Loucy (cell line): Measurements from ENCODE around the gene CES5A.
"Not testable (repeated sequence)": the region's sequence is repeated elsewhere in the genome, so short reads cannot be mapped to it uniquely, and the experiment has no call there.

ENCODE experiments used
- H2AFZ ChIP-seq: fragments of 200-600 bp; sonication (generic); 2 replicates; pipeline ENCODE4 v1.6.0; 2016; ENCODE audit warnings: antibody characterized with exemption, mild to moderate bottlenecking, low read length, moderate library complexity
- H3F3A ChIP-seq: fragments of 200-600 bp; 2 replicates; pipeline ENCODE4 v1.6.0; 2016; ENCODE audit warnings: antibody characterized with exemption, low read depth, mild to moderate bottlenecking
- H3K27me3 ChIP-seq: fragments of 200-600 bp; sonication (generic); 2 replicates; pipeline ENCODE4 v1.6.1; 2014; ENCODE audit warnings: low read length, mild to moderate bottlenecking; ENCODE audit not compliant: insufficient read depth, poor library complexity, severe bottlenecking
- H3K36me3 ChIP-seq: fragments of 200-600 bp; sonication (generic); 2 replicates; pipeline ENCODE4 v1.6.1; 2016; ENCODE audit warnings: low read length; ENCODE audit not compliant: insufficient read depth
- H3K4me1 ChIP-seq: fragments of 200-600 bp; sonication (generic); 2 replicates; pipeline ENCODE4 v1.5.1; 2014; ENCODE audit warnings: low read length, mild to moderate bottlenecking; ENCODE audit not compliant: insufficient read depth, poor library complexity, severe bottlenecking
- H3K4me2 ChIP-seq: fragments of 200-600 bp; sonication (generic); 2 replicates; pipeline ENCODE4 v1.6.0; 2014; ENCODE audit warnings: antibody characterized with exemption, low read length, low read depth, mild to moderate bottlenecking; ENCODE audit not compliant: poor library complexity, severe bottlenecking
- H3K4me3 ChIP-seq: fragments of 200-600 bp; sonication (generic); 2 replicates; pipeline ENCODE4 v1.5.1; 2014; ENCODE audit warnings: low read length, mild to moderate bottlenecking, mixed read lengths; ENCODE audit not compliant: poor library complexity, severe bottlenecking
- H3K79me2 ChIP-seq: fragments of 200-600 bp; sonication (generic); 2 replicates; pipeline ENCODE4 v1.6.1; 2014; ENCODE audit warnings: low read length; ENCODE audit not compliant: insufficient read depth
- H3K9ac ChIP-seq: fragments of 200-600 bp; sonication (generic); 2 replicates; pipeline ENCODE4 v1.6.0; 2014; ENCODE audit warnings: mild to moderate bottlenecking, low read depth, low read length, moderate library complexity; ENCODE audit not compliant: poor library complexity, severe bottlenecking
- H3K9me2 ChIP-seq: fragments of 200-600 bp; sonication (generic); replicated peaks from 2 replicates; pipeline ENCODE4 v1.6.1; 2016; ENCODE audit warnings: low read depth, low read length, mixed read lengths
- H3K9me3 ChIP-seq: fragments of 200-600 bp; sonication (generic); 2 replicates; pipeline ENCODE4 v1.6.1; 2014; ENCODE audit warnings: mild to moderate bottlenecking, antibody characterized with exemption, low read length, low read depth; ENCODE audit not compliant: insufficient read depth
- H4K20me1 ChIP-seq: fragments of 200-600 bp; sonication (generic); 2 replicates; pipeline ENCODE4 v1.6.0; 2014; ENCODE audit warnings: antibody characterized with exemption, low read length, mild to moderate bottlenecking; ENCODE audit not compliant: insufficient read depth, poor library complexity, severe bottlenecking
- CTCF ChIP-seq: fragments of 200-600 bp; sonication (generic); conservative IDR thresholded peaks from 2 replicates; pipeline ENCODE4 v1.5.1; 2014; ENCODE audit warnings: mild to moderate bottlenecking, antibody characterized with exemption, low read length
- EZH2phosphoT487 ChIP-seq: fragments of 200-600 bp; IDR thresholded peaks from 2 replicates; pipeline ENCODE4 v1.6.1; 2018; ENCODE audit warnings: antibody characterized with exemption, mild to moderate bottlenecking, moderate library complexity, borderline replicate concordance

Gene CES5A

DNA sequence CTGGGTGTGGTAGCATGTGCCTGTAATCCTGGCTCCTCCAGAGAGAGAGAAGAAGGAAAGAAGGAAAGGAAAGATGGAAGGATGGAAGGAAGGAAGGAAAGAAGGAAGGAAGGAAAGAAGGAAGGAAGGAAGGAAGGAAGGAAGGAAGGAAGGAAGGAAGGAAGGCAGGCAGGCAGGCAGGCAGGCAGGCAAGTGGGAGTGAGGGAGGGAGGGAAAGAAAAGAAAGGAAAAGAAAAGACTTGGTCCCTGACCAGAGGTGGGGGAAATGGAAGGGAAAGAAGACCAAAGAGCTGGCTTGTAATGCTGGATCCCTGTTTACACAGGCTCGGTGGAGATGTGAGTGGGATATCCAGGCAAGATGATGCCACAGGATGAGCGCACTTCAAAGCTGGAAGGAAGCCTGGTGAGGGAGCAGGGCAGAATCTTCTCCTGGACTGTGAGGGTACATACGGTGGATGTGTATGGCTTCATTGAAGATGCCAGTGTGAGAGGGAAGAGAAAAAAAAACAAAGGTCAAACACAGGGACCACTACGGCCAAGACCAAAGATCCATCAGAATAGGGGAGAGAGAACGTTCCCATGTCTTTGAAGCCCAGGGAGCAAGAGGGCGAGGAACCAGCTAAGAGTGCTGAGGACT lies 44.4 kb downstream of the CES5A start:
- Histone ChIP-seq H3K4me2 (no peak overlapping the region), H3K9me3 (no peaks in the 10 kb centered on the region), H3K9ac (no peak overlapping the region), H3K36me3 (no peaks in the 10 kb centered on the region), H3K27me3 (no peaks in the 10 kb centered on the region), H4K20me1 (no peaks in the 10 kb centered on the region), H2AFZ (no peak overlapping the region), H3K79me2 (no peaks in the 10 kb centered on the region), H3K4me1 (no peaks in the 10 kb centered on the region), H3K9me2 (no peaks in the 10 kb centered on the region), H3F3A (no peaks in the 10 kb centered on the region), H3K4me3 (no peak overlapping the region)
- TF ChIP-seq CTCF (no peak), EZH2phosphoT487 (no peak)

- H3K4me3 ChIP-seq, H3F3A ChIP-seq, H3K9me2 ChIP-seq, H2AFZ ChIP-seq, H3K9ac ChIP-seq, H3K4me2 ChIP-seq, H3K9me3 ChIP-seq, H3K27me3 ChIP-seq, H3K4me1 ChIP-seq, H4K20me1 ChIP-seq, H3K36me3 ChIP-seq, H3K79me2 ChIP-seq: not testable (repeated sequence)
Measured at GRCh38 chr16:55829232-55829631, 45.9 kb downstream of the CES5A start.

DNA sequence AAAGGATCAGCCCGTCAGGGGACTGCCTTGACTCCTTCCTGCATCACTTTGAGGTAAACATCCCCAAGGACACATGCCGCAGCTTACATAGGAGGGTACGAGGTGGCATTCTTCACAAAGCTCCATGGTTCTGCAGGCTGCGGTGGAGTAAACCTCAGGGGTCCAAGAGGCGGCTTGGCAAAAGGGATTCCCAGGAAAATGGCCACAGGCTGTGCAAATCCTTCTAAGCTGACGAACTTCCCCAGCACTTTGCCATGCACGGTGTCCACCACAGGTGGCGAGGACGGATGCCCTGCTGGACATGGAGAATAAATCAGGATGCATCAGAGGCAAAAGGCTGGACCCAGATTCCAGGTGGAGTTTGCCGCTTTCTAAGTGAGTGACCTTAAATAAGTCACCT lies 46.5 kb downstream of the CES5A start:
- Histone ChIP-seq H3K9me3 (no peaks in the 10 kb centered on the region), H3K79me2 (no peaks in the 10 kb centered on the region), H3K27me3 (no peaks in the 10 kb centered on the region), H3K4me3 (no peak overlapping the region), H3K4me1 (no peaks in the 10 kb centered on the region), H4K20me1 (no peaks in the 10 kb centered on the region), H3K36me3 (no peaks in the 10 kb centered on the region), H3K9me2 (no peaks in the 10 kb centered on the region), H3K4me2 (no peak overlapping the region), H3F3A (no peaks in the 10 kb centered on the region), H2AFZ (no peak overlapping the region), H3K9ac (no peak overlapping the region)
- TF ChIP-seq CTCF (no peak), EZH2phosphoT487 (no peak)

DNA sequence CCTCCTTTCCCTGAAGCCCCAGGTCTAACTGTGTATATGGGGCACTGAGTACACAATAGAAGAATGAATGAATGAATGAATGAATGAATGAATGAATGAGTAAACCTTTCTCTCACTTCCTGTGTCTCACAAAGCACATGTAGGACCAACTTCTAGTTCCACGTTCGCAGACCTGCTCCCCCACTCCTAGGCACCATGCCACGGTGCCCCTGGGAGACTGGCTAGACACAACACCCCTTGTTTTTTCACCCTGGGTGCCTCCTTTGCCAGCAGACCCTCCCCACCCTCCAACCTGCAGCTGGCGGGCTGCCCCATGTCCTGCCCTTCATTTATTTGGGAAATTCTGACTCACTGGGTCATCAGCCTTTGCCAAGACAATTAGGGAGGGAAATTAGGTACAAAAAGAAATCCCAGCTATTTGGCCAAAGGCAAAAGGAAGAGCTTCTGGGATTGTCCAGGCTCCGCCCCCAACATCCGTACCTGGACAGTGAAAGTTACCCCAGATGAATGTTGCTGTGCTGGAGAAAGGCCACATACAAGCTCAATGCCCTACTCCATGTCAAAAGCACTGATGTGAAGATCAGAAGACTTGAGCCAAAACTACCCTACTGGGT lies 50.0 kb downstream of the CES5A start:
- H4K20me1 ChIP-seq, result no peaks in the 10 kb centered on the region

More for the DNA sequence above, 50.0 kb downstream of the CES5A start:
- no peaks in the 10 kb centered on the region for H3K27me3 ChIP-seq
- H3K4me3 ChIP-seq, result no peak overlapping the region
- TF ChIP-seq CTCF (no peak), EZH2phosphoT487 (no peak)
- H3K4me2 ChIP-seq, result no peak overlapping the region
- H2AFZ ChIP-seq, result no peak overlapping the region
- H3K79me2 ChIP-seq, result no peaks in the 10 kb centered on the region
- H3K9ac ChIP-seq, result no peak overlapping the region
- no peaks in the 10 kb centered on the region for H3F3A ChIP-seq
- H3K36me3 ChIP-seq, result no peaks in the 10 kb centered on the region
- no peaks in the 10 kb centered on the region for H3K9me3 ChIP-seq
- no peaks in the 10 kb centered on the region for H3K4me1 ChIP-seq
- H3K9me2 ChIP-seq, result no peaks in the 10 kb centered on the region
